Embryonic facial prominence (tissue), 1 donor: ENCODE results near the gene ECSCR.
"Not testable (repeated sequence)": the region's sequence is repeated elsewhere in the genome, so short reads cannot be mapped to it uniquely, and the experiment has no call there.

Source experiments
- DNase-seq: peaks from one replicate; pipeline ENCODE4 v3.0.0-alpha.2; 2016; ENCODE audit errors: extremely low spot score

Gene ECSCR

DNA sequence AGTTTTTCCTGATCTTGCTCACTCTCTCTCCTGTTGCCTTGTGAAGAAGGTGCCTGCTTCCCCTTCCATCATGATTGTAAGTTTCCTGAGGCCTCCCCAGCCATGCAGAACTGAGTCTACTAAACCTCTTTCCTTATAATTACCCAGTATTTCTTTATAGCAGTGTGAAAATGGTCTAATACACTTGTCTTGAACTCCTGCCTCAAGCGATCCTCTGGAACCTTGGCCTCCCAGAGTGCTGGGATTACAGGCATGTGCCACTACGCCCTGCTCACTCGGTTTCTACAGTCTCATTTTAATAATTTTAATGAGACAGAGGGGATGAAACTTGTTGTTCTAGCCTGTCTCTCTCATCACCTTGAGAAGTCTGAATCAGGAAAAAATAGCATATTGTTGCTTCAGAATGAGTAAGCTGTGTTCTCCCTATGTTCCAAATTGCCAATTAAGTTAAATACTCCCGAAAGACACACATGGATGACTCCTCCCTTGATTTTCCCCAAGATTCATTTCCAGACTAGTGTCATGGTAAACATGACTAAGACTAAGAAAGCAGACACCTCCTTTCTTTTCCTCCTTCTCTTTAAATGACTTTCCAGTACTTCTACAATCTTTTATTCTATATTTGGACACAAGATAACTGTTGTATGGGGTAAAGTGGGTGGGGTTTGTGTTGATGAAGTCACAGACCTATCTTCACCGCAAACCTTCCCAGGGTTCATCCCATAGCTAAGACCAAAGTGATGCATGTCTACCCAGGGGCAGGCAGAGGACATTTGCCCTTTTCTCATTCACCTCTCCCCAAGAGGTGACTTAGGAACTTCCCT lies 15.4 kb downstream of the ECSCR start:
- no peak for DNase-seq

DNA sequence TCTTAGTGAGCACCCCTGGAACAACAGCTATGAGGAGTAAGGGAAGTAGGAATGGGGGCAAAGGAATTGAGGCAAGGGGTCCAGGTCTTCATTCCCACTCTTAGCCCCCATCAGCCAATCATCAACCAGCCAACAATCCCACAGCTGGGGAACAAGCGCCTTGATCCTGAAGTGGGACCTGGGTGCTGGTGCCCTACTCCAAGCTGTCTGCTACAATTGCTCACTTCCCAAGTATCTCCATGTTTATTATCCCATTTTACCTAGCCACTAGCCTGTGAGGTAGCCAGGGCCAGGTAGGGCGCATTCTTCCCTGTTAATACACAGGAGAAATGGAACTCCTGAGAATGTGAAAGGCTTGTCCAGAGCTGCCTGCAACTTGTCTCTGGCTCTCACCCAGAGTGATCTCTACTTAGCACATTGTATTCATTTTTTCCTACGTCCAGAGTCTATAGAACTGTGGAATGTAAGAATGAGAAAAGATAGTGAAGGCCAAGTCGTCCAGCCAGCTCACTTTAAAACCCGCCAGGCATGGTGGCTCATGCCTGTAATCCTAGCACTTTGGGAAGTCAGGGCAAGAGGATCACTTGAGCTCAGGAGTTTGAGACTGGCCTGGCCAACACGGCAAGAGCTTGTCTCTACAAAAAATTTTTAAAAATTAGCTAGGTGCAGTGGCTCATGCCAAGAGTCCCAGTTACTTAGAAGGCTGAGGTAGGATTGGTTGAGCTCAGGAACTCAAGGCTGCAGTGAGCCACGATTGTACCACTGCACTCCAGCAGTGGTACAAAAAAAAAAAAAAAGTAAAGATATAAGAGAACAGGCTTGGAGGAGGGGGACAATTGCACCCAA lies 17.0 kb downstream of the ECSCR start:
- DNase-seq: no peak

DNA sequence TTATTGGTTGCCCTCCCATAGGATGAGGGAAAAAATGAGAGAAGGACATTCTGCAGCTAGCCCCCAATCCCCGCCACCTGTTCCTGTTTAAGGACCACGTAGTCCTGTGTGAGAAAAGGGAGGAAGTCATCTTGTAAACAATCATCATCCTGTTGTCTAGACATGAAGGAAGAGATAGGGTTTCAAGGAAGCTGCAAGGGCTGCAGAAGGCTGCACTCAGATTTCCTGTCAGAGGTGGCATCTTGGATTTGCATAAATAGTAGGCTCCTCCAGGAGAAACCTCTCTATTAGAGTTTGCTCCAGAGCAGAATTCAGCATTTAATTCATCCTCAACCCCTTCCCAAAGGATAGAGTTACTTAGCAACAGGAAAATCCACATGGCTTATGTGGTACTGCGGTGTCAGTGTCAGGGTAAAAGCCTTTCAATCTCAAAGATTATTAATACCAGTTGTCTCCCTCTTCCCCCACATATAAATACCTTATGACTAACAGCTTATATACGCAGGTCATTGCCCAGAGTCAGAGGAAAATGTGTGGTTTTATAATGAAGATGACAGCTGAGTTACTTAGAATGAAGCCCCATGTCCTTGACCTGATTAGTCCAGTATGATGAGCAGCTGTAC lies 18.6 kb downstream of the ECSCR start:
- peak; percentile 46 for DNase-seq

DNA sequence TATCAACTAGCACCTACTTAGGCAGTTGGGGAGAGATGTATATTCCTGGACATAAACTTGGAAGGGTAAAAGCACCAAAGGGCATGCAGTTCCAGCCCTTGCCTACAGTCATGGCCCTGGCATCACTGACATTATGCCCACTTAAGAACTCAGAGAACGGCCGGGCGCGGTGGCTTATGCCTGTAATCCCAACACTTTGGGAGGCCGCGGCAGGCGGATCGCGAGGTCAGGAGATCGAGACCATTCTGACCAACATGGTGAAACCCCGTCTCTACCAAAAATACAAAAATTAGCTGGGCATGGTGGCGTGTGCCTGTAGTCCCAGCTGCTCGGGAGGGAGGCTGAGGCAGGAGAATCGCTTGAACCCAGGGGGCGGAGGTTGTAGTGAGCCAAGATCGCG lies 22.1 kb downstream of the ECSCR start:
- not testable (repeated sequence) for DNase-seq

DNA sequence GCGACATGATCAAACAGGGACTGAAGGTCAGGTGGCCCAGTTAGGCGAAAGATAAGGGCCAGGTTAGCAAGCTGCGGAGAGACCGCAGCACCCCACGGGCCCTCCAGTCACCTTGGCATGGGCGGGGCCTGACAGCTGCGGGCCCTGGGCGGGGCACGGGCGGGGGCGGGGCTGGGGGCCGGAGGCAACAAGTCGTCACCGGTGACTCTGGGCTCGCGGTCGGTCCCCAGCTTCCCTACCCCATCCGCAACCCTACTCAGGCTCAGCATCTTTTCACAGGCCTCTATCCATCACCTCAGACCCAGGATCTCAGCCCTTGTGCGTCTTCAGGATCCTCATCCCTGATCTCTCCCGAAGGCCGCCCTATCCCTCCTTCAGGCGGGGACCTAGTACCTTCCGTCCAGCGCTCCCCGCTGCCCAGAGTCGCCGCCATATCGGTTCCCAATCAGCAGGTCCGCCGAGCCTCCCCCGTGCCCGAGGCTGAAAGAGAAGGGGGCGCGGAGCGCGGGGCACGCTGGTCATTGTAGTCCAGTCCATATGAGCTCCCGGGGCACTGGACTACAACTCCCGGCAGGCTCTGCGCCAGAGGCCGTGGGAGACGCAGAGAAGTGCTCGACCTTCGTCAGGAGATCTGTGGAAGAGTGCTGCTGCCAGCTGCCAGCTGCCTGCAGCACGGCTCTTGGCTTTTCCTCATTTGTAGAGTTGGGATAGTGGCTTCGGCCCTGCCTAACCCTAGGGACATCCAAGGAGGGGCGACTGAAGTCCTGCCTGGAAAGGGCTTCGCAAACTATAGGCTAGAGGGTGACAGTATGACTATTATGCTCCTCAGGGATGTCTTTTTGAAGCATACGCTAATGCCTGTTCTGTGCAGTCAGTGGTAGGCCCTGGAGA lies 23.3 kb downstream of the ECSCR start, which contains the start of gene DNAJC18:
Gene DNAJC18 (minus strand): TSS at position 513 of the 891 bp plus-strand sequence. CDS start 80 bp downstream, at position 433.
- peak; percentile 84 for DNase-seq

DNA sequence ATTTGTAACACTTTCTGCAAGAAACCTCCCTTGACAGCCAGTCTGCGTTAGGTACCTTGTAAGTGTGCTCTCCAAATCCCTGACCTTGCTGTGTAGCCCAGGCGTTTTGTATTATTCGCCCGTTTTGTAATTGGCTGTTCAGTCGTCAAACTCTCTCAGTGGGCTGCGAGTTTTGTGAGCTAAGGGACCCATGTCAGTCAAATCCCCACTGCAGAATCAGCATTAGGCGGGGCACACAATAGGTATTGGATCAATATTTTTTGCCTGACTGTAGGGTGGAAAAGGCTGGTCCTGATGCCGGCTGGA lies 23.9 kb downstream of the ECSCR start:
- no peak for DNase-seq

DNA sequence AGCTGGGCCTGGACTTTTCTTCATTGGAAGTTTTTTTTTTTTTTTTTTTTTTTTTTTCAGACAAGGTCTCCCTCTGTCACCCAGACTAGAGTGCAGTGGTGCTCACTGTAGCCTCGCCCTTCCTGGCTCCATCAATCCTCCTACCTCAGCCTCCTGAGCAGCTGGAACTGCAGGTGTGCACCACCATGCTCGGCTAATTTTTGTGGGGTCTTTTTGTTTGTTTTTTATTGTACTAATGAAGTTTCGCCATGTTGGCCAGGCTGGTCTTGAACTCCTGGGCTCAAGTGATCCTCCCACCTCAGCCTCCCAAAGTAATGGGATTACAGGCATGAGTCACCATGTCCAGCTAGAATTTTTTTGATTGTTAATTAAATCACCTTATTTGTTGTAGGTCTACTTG lies 26.9 kb downstream of the ECSCR start:
- DNase-seq: no peak

DNA sequence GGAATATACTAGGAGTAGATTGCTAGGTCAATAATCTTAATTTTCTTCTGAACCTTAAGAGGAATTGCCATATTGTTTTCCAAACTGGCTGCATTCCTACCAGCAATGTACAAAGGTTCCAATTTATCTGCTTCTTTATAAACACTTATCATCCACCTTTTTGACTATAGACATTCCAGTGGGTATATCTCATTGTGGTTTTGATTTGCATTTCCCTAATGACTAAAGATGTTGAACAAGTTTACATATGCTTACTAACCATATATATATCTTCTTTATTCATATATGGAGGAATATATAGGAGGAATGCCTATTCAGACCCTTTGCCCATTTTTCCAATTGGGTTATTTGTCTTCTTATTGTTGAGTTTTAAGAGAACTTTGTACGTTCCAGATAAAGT lies 30.8 kb downstream of the ECSCR start:
- no peak for DNase-seq

DNA sequence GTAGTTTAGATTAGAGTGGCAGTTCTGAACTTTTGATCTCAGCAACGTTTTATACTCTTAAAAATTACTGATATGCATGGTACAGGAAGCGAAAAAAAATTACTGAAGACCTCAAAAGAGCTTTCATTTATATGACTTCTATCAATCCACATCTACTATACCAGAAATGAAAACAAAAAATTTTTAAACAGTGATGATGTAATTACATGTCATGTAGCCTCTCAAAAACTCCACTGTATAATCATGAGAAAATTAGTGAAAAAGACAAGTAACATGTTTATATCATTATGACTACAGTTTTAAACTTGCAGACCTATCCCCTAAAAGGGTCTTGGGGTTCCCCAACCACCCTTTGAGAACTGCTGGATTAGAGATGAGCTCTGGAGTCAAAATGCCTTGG lies 32.5 kb downstream of the ECSCR start:
- DNase-seq: no peak

DNA sequence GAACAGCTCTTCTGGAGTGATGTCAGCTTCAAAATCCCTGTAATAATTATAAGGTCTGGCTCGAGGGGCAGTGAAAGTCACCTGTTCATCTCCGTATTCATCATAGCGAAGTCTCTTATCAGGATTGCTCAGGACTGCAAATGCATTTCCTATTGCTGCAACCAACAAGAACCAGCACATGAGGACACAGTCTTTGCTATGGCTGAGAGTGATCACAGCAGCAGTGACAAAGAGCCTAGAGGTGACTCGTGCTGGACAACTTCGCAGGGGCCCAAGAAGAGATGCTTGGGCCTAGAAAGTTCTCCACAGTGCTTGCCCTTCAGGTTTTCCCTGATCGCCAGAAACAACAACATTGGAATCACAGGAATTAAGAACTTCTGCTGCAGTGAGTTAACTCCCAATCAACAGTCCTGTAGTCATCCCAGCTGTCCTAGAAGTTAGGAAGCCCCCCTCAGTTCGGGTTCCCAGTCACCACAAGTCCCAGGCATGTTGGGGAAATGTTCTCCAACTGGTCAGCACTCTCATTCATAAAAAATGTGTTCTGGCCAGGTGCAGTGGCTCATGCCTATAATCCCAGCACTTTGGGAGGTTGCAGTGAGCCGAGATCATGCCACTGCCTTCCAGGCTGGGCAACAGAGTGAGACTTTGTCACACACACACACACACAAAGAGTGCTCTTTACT lies 36.2 kb downstream of the ECSCR start:
- DNase-seq: no peak

DNA sequence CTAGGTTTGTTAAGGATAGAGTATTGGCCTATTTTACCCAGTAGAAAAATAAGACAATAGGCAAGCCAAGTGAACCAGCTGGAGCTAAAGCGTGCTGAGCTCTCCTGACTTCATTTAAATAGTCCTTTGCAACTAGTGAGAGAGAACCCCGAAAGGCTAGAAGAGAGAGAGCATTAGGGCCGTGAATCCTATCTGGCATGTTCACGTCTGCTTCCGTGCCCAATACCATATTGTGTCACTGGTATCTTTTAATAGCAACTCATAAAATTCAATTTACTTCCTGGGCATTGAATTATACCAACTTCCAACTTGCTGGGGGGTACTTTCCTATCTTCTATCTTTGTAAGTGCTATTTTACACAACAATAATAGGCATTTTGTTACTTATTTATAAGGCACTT lies 37.0 kb downstream of the ECSCR start:
- no peak for DNase-seq

DNA sequence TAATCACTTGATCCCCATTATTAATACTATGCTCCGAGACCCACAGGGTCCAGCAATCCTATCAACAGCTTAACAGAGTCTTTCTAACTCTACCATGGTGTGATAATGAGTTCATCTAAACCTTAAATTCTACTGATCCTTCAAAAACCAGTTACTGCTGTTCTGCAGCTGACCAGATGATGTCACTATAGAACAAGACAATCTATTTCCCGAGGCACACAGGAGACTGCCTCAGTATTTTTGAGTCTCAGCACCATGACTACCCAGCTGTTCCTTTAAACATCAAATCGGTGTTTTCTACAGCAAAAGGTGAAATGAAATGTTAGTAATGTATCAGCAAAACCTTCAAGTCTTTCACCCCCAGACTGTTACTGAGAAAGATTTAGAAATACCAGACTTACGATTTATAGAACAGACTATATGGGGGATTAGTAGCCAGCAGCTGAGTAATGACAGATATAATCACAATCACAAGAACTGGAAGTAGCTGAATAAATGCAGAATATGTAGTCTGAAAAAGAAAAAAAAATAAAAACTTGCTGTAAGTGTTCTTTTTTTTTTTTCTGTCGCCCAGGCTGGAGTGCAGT lies 40.1 kb downstream of the ECSCR start:
- peak; percentile 82 for DNase-seq

DNA sequence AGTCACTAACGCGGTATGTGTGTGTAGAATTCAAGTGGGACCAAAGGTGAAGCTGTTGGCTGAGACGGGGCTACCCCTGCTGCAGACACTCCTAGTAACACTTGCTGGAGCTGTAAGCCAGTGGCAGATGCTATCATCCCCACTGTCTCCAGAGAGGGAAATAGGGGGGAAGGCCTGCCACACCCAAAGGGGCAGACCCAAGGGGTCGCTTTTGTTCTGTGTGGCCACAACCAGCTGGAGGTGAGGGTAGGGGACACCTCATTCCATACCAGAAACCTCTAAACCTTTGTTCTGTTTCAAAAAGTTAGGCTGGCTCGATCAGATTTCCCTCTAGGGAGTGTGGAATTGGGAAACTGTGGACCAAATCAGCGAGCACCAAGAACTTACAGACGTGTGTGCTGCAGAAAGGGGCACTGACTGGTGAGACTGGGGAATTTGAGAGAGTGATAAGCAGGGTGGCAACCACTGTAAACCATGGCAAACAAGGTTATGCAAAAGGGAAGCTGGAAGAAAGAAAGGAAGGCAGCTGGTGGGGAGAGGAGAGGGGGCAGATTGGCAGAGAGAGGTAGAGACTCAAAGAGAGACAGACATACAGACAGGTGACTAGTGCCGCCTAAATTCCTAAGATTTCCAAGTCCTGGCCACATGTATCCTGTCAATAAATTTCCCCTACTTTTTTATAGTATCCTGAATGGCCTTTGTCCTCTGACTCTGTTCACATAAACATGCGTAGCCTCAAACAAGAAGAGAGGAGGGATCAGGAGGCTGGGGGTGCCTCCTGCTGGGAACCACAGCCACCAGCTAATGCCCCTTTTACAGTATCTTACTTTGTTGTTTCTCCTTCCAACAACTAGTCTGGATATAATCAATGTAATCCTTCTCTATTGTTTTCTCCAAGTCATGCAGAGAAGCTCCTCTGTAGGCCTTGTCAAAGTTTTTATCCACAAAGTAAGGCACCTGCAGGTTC lies 43.0 kb downstream of the ECSCR start:
- no peak for DNase-seq

DNA sequence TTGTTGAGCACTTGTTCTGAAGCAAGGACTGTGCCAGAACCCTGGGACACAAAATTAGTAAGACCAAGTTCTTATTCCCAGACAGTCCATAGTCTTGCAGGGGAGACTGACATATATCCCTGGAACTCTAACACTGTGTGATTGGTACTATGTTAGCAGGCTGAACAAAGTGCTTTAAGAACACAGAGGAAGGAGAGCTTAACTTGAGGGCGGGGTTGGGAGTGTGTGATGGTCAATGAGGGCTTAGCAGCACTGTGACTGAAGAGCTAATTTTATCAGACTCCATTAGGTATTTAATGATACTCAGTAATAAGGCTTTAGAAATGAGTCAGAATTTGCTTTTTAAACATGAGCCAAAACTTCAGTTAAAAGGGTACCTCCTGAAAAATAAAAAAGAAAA lies 43.8 kb downstream of the ECSCR start:
- DNase-seq: no peak

DNA sequence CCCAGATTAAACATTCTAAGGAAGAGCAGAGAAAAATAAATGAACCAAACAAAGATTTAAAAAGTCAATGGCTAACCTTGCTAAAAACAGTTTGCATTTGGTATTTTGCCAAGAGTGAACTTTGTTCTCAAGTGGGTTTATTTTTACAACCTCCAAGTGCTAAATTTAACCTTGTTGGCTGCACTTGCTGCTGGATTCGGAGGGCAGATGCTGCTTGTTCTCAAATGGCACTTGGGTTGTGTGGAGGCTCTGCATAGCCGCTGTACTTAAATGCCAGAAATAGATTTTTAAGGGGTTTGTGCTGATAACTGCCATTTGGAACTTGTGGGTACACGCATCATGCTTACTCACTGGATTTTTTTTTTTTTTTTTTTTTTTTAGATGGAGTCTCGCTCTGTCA lies 45.3 kb downstream of the ECSCR start:
- DNase-seq: no peak

DNA sequence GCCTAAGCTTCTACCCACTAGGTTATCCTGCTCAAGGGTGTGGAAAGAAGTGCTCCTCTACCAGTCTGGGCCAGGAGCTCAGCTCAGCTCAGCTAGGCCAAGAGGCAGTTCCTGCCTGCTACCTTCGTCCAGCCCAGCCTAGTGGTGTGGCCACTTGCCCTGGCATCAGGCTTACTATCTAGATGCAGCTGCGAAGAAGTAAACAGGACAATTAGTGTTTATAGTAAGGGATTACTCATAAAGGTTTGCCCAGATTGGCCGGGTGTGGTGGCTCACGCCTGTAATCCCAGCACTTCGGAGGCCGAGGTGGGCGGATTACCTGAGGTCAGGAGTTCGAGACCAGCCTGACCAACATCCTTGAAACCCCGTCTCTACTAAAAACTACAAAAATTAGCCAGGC lies 45.9 kb downstream of the ECSCR start:
- DNase-seq: no peak

DNA sequence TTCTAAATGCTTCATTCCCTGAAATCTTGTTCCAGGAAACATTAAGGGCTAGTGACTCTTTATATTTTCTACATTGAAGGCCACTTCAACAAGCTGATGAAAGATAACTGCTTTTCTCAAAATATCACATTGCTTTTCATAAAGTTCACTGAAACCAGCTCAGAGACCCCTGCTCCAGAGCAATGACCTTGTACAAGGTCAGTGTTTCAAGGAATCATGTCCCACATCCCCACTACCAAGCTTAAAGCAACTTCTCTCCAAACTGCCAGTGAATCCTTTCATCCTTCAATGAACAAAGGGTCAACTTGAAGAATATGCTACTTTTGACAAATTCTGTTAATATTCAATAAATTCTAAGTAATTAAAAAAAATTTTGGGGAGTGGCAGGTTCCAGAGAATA lies 46.7 kb downstream of the ECSCR start:
- no peak for DNase-seq

DNA sequence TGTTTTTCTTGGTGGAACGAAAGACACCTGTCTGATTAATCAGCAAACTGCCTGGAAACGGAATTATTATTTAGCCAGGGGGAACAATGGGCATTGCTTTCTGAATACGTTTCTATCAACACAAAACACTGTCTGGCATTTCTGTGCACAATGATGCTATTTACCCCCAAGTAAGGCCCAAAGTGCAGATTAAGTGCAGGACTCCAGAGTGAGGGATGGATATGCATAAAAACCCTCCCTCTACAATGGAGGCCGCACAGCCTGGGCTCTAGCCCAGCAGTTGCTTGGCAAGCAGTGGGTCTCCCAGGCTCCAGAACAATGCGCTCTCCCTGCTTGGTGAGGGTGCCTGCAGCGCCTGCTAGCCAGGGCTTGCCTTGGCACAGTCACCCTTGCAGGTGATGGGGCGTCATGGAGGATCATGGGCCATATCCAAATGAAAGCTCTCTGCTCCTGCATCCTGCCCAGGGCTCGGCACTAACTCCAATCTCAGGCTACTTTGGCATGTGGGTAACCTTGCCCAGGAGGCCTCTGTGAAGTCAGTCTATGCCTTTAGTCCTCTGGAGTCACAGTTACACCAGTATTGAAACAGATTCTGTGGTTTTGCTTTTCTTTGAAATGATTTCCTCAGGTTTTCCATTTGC lies 47.2 kb downstream of the ECSCR start:
- DNase-seq: no peak

DNA sequence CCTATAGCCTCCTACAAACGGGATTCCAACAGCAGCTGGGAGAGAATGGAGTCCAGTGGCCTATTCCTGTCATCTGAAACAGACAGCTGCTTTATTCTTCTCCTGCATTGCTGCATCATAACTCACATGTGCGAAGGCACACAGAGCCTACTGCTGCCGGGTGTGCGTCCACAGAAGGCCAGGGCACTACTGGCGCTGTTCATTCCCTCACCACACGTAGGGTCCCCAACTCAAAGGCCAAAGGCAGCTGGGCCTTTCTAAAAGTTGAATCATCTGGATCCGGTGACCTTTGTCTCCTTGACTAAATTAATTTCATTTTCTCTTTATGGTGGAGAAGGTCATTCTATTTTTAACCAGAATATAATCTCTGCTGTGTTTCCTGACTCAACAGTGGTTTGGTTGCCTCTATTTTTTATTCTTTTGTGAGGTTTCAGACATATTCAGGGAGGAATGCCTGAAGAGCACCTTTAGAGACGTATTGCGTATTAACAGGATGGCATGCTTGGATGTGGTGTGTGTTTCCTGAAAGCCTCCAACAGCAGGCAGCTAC lies 47.9 kb downstream of the ECSCR start:
- no peak for DNase-seq
